GM23248 (cell line): ENCODE measurements around the gene PDCD4.

ENCODE experiments used
- EZH2 ChIP-seq: fragments of 200-600 bp; sonication (generic); IDR thresholded peaks from 2 replicates; pipeline ENCODE4 v1.6.1; 2018; ENCODE audit warnings: antibody characterized with exemption, mild to moderate bottlenecking; ENCODE audit not compliant: insufficient read depth, poor library complexity, severe bottlenecking
- EZH2phosphoT487 ChIP-seq: fragments of 200-600 bp; sonication (generic); IDR thresholded peaks from 2 replicates; pipeline ENCODE4 v1.6.1; 2018; ENCODE audit warnings: antibody characterized with exemption, moderate library complexity, mild to moderate bottlenecking, low read depth; ENCODE audit not compliant: insufficient read depth

DNA sequence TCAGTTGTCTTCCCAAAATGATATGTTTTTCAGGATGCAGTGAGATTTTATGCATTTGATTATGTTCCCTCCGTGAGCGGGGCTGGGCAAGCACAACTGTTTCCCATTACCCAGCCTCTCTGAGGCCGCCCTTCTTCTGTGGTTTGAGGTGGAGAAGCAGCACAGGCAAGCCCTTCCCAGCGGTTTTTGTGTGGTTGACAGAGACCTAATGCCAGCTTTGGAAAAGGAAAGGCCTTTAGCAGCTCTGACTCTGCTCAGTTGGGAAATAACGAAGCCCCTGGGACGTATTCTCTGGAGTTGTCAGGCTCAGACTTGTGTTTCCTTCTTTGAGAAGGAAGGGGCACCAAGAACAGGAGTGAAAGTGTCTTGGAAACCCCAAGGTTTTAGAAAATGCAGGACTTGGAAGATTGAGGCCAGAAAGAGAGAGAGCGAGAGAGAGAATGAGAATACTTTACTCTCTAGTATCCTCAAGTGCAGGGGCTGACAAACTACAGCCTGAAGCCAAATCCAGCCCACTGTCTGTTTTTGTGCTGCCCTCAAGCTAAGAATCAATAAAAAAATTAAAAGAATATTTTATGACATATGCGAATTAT lies 20.6 kb upstream of the PDCD4 start:
- TF ChIP-seq EZH2: no peak
- TF ChIP-seq EZH2phosphoT487: no peak
